Ectodermal cell (in vitro differentiated cells): ENCODE results near the gene DCAF15.
"Not testable (repeated sequence)": the region's sequence is repeated elsewhere in the genome, so short reads cannot be mapped to it uniquely, and the experiment has no call there.

ENCODE experiments used
- H3K27ac ChIP-seq: 2 replicates; pipeline ENCODE4 v1.7.0; 2013; ENCODE audit warnings: mild to moderate bottlenecking, low read depth, low read length; ENCODE audit not compliant: insufficient read depth, poor library complexity, severe bottlenecking
- H3K27me3 ChIP-seq: 2 replicates; pipeline ENCODE4 v1.7.0; 2013; ENCODE audit warnings: mild to moderate bottlenecking, low read length; ENCODE audit not compliant: insufficient read depth, control insufficient read depth, poor library complexity, severe bottlenecking
- H3K36me3 ChIP-seq: one replicate; pipeline ENCODE4 v1.7.0; 2013; ENCODE audit warnings: low read length; ENCODE audit not compliant: control insufficient read depth, insufficient read depth
- H3K4me1 ChIP-seq: one replicate; pipeline ENCODE4 v1.7.0; 2013; ENCODE audit warnings: low read length; ENCODE audit not compliant: control insufficient read depth, insufficient read depth
- H3K4me3 ChIP-seq: 2 replicates; pipeline ENCODE4 v1.7.0; 2013; ENCODE audit warnings: low read depth, low read length, control low read depth; ENCODE audit not compliant: insufficient read depth
- H3K9me3 ChIP-seq: 2 replicates; pipeline ENCODE4 v1.7.0; 2013; ENCODE audit warnings: mild to moderate bottlenecking, low read length, moderate library complexity; ENCODE audit not compliant: control insufficient read depth
- WGBS, 2 experiments: methylation state at CpG; one replicate each; pipeline ENCODE4 v1.1.7; 2013; ENCODE audit warnings: missing lambda C conversion rate in 2 of 2; 5-methylcytosine and 5-hydroxymethylcytosine counted together

Gene DCAF15

GRCh38 chr19:13966684-13967128 lies 14.4 kb downstream of the DCAF15 start:
- Histone ChIP-seq H3K4me3 (no peak overlapping the region), H3K9me3 (no peaks in the 10 kb centered on the region), H3K27ac (no peak overlapping the region), H3K4me1 (peaks cover 7% of the 10 kb centered on the region), H3K27me3 (no peaks in the 10 kb centered on the region), H3K36me3 (peaks cover 21% of the 10 kb centered on the region)
- WGBS, 2 experiments, result 96% methylated on average over 14 of the region's 14 CpGs

GRCh38 chr19:13967206-13967605 lies 14.9 kb downstream of the DCAF15 start:
- not testable (repeated sequence) for H3K4me3 ChIP-seq

GRCh38 chr19:13968383-13968935 lies 16.1 kb downstream of the DCAF15 start:
- Histone ChIP-seq H3K4me1 (no peaks in the 10 kb centered on the region), H3K4me3 (no peak overlapping the region), H3K27me3 (no peaks in the 10 kb centered on the region), H3K9me3 (no peaks in the 10 kb centered on the region), H3K36me3 (peaks cover 21% of the 10 kb centered on the region), H3K27ac (no peak overlapping the region)
- 96 to 97% methylated on average over 22 of the region's 22 CpGs for WGBS, 2 experiments

More at GRCh38 chr19:13967206-13967605, 14.9 kb downstream of the DCAF15 start:
- not testable (repeated sequence) for H3K27ac ChIP-seq, H3K9me3 ChIP-seq, H3K4me1 ChIP-seq, H3K27me3 ChIP-seq
- 95% methylated on average over 8 of the region's 8 CpGs for WGBS, 2 experiments
- H3K36me3 ChIP-seq, result peaks cover 21% of the 10 kb centered on the region

GRCh38 chr19:13968999-13969398 lies 16.7 kb downstream of the DCAF15 start:
- no peaks in the 10 kb centered on the region for H3K4me1 ChIP-seq
- WGBS, 2 experiments, result 94% methylated on average over 18 of the region's 18 CpGs
- no peaks in the 10 kb centered on the region for H3K27me3 ChIP-seq
- no peak overlapping the region for H3K4me3 ChIP-seq
- no peak overlapping the region for H3K27ac ChIP-seq
- H3K9me3 ChIP-seq, result no peaks in the 10 kb centered on the region
- peaks cover 21% of the 10 kb centered on the region for H3K36me3 ChIP-seq

- no peaks in the 10 kb centered on the region for H3K4me1 ChIP-seq
- H3K27me3 ChIP-seq, result no peaks in the 10 kb centered on the region
- peaks cover 21% of the 10 kb centered on the region for H3K36me3 ChIP-seq
- WGBS, 2 experiments, result 92 to 97% methylated on average over 18 of the region's 18 CpGs
- no peak overlapping the region for H3K27ac ChIP-seq
- no peaks in the 10 kb centered on the region for H3K9me3 ChIP-seq
- no peak overlapping the region for H3K4me3 ChIP-seq
Measured at GRCh38 chr19:13969897-13970296, 17.6 kb downstream of the DCAF15 start.

- H3K27ac ChIP-seq, H3K9me3 ChIP-seq, H3K4me1 ChIP-seq, H3K27me3 ChIP-seq, H3K4me3 ChIP-seq: not testable (repeated sequence)
- peaks cover 15% of the 10 kb centered on the region for H3K36me3 ChIP-seq
- 93 to 96% methylated on average over 15 of the region's 15 CpGs for WGBS, 2 experiments
Measured at GRCh38 chr19:13971868-13972267, 19.6 kb downstream of the DCAF15 start.

- H3K9me3 ChIP-seq, result no peaks in the 10 kb centered on the region
- no peak overlapping the region for H3K4me3 ChIP-seq
- H3K4me1 ChIP-seq, result no peaks in the 10 kb centered on the region
- WGBS, 2 experiments, result 96% methylated on average over 37 of the region's 37 CpGs
- no peaks in the 10 kb centered on the region for H3K27me3 ChIP-seq
- H3K27ac ChIP-seq, result no peak overlapping the region
- peaks cover 8% of the 10 kb centered on the region for H3K36me3 ChIP-seq
Measured at GRCh38 chr19:13972368-13973155, 20.3 kb downstream of the DCAF15 start.

GRCh38 chr19:13973479-13973878 lies 21.2 kb downstream of the DCAF15 start:
- not testable (repeated sequence) for H3K27ac ChIP-seq, H3K27me3 ChIP-seq, H3K4me3 ChIP-seq, H3K4me1 ChIP-seq, H3K9me3 ChIP-seq, H3K36me3 ChIP-seq
- 90 to 98% methylated on average over 3 of the region's 3 CpGs for WGBS, 2 experiments

- no peaks in the 10 kb centered on the region for H3K9me3 ChIP-seq
- H3K4me3 ChIP-seq, result no peak overlapping the region
- H3K36me3 ChIP-seq, result peaks cover 4% of the 10 kb centered on the region
- H3K27me3 ChIP-seq, result no peaks in the 10 kb centered on the region
- H3K4me1 ChIP-seq, result no peaks in the 10 kb centered on the region
- WGBS, 2 experiments, result 38 to 43% methylated on average over 12 of the region's 12 CpGs
- no peak overlapping the region for H3K27ac ChIP-seq
Measured at GRCh38 chr19:13974073-13974472, 21.8 kb downstream of the DCAF15 start.

GRCh38 chr19:13975870-13976269 lies 23.6 kb downstream of the DCAF15 start:
- H3K36me3 ChIP-seq, result no peaks in the 10 kb centered on the region
- H3K4me1 ChIP-seq, result peaks cover 9% of the 10 kb centered on the region
- no peaks in the 10 kb centered on the region for H3K27me3 ChIP-seq
- 93 to 94% methylated on average over 11 of the region's 11 CpGs for WGBS, 2 experiments
- H3K4me3 ChIP-seq, result no peak overlapping the region
- H3K27ac ChIP-seq, result no peak overlapping the region
- no peaks in the 10 kb centered on the region for H3K9me3 ChIP-seq
